GM19025 (cell line): ENCODE results near the gene NBL1.
"Not testable (repeated sequence)": the region's sequence is repeated elsewhere in the genome, so short reads cannot be mapped to it uniquely, and the experiment has no call there.

ENCODE experiments used
- ATAC-seq: cut with Tn5 transposase; IDR thresholded peaks from one replicate; pipeline ENCODE4 v1.9.1; 2021; ENCODE audit warnings: mild to moderate bottlenecking, low read depth, moderate library complexity; ENCODE audit not compliant: unreplicated experiment

The NBL1 gene

DNA sequence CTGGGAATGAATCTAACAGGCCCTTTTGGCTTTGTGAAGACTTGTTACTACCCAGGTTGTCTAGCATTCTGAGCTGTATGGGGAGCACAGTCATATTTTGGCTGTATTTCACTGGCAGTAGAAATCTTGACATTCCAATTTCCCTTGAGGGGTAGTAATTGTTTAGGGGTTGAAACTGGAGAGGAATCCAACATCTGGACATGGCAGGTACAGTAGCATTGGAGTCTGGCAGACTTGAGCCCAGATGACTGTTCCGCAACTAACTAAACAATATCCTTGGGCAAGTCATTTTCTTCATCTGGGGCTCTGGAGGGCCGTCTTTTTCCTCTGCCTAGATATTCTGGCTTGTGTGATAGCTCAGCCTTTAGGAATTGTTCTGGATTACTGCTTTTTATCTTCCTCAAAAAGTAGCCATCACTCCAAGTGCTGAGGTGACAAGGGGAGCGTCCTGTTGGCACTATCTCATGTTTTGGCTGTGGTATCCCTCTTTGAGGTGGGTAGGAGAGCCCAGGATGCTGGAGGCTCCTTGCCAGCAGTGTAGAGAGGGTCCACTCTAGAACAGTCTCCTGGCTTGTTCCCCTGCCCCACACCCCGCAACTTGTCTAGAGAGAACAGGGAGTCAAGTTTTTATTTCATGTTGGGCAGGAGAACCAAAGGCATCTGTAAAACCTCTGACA lies 22.7 kb upstream of the NBL1 start:
- no peak for ATAC-seq

DNA sequence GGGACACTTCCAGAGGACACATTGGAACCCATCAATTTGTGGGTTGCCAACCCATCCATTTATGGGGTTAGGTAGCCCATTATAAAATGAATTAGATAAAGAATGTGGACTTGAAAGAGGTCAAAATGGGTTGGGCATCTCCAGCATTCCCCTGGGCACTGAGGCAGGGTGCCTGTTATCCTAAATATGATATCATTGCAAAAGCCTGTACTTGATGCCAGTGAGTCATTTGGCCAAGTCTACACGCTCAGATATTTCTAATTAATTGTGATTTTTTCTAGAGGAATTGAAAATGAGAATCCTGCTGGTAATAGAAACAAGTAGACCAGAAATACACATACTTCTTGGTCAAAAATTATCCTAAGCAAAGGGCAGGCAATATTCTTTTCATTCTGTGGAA lies 21.9 kb upstream of the NBL1 start:
- ATAC-seq: no peak

DNA sequence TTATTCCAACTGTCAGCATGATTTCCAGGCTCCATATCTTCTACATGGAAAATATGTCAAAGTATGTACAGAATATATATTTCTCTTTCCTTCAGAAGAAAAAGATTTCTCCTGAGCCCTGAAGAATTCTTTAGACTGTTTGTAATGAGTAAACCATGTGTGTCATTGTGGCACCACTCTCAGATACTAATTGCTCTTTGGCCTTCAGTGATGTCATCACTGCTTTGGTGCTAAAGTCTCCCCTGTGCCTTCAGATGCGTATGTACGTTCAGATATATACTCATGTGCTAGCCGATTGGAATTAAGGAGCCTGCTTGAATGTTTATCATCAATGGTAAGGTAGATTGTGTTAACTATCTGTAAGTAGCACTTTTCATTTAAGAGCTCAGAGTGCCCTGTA lies 20.6 kb upstream of the NBL1 start:
- ATAC-seq: no peak

DNA sequence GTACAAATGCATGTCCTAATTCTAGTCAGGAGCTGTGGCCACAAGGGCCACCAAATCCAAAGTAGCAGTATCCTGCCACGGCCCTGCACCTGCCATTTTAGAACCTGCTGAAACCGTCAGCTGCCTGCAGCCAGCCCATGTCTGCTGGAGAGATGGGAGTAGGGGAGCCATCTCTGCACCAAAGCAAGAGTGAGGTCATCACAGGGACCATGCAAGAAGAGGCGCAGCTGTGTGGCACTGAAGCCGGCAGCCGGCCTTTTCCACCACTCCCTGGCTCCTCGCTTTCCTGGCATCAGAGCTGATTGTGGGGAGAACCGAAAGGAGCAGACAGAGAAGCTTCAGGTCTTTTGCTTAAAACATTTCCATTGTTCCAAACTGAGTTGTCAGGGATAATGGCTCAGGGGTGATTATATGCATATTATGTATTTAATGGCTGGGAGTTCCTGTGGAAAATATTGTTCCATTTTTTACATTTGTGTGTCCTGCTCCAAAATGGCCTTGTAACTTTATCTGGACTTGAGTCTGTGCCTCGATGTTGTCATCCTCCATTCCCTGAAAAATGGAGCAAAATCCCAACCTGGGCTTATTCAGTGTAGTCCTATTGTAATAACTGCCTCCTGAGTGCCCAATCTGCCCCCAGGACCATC lies 18.7 kb upstream of the NBL1 start:
- ATAC-seq: no peak

DNA sequence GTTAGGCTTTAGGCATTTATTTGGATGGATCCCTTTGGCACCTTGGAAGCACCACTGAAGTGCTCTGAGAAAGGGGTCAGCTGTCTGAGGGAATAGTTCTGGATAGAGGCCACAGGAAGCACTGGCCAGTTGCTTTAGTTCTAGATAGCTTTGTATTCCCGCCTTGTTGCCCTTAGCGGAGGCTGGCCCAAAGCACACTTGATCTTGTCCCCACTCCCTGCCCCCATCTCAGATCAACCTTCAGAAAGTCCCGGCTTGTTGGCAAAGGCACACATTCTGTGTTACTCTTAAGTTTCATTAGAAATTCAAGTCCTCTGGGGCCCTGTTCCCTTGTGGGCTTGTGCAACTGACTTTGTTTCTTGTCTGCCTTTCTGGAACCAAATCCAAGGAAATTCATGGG lies 15.2 kb upstream of the NBL1 start:
- no peak for ATAC-seq

DNA sequence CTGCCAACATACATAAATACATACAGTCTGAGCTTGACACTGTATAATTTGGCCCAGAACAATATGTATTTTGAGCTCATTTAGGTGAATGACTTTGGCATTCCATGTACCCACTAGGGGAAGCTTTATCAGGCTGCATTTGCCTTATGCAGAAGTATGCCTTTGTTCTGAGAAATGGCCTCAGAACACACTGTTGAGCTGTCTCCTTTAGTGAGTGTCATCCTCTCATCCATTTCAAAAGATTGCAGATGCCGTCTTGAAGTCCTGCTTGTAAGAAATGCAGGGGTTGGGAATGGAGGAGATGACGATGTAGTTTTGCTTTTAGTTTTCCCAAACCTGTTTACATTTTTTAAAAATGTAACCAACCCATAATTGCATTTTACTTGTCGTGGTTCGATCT lies 14.8 kb upstream of the NBL1 start:
- no peak for ATAC-seq

DNA sequence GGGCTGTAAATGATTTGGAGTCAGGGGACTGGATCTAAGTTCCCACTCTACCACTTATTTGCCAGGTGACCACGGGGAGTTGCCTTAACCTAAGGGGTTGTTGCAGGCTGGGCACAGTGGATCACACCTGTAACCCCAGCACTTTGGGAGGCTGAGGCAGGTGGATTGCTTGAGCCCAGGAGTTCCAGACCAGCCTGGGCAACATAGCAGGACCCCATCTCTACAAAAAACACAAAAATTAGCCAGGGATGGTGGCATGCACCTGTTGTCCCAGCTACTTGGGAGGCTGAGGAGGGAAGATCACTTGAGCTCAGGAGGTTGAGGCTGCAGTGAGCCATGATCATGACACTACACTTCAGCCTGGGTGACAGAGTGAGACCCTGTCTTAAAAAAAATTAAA lies 13.9 kb upstream of the NBL1 start:
- ATAC-seq: not testable (repeated sequence)

DNA sequence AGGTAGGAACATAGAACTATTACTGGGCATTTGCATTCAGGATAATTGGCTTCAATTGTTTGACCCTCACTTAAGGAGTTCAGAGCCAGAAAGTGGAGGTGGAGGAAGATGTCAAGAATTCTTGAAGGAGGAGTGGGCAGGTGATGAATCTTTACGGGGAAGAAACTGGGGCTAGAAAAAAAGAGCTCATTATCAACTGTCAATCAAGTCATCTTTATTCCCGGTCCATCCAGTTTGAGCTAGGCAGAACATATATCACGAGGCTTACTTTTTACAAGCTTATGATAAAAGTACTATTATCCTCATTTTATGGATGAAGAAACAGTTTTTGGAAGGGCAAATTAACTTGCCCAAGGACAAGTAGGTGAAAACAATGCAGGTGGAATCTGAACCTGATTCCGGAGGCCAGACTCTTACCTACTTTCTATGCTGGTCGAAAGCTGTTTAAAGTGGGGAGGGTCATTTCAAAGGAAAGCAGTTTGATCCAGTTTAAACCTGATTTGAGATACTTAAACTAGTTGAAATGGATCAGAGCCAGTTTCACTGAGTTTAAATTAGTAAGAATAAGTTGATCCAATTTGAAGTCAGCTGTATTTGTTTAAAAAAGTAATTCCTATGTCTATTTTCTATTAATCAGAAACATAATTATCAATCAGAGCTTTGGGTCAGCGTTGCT lies 13.3 kb upstream of the NBL1 start:
- ATAC-seq: no peak

DNA sequence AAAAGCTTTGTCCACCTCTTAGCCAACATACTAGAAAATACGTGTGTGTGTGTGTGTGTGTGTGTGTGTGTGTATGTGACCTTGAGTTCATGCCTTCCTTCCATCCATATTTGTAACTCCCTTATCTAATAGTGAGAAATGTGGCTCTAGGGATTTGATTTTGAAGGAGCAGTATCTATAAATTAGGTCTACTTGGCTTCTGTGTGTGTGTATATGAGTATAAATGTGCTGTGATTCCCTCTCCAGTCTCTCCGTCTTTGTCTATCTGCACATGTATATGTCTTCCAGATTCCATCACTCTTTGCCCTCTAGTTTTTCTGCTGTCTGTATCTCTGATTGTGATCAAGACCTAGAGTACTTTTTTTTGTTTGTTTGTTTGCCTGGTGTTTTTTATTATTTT lies 11.9 kb upstream of the NBL1 start:
- no peak for ATAC-seq

DNA sequence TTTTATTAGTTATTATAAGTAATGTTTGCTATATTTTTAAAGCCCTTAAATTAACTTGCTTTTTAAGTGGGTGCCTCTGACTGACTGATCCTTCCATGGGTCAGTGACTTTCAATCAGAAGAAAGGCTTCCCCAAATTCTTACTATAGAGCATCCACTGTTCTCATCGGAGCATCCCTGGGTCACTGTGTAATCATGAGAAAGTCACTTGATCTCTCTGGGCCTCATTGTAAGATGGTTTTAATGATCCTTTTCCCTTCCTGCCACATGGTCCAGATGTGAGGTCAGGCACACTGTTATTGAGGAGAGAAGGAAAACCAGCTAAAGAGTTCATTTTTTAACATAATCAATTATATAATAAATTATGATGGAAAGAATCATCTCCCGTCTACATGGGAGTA lies 11.0 kb upstream of the NBL1 start:
- no peak for ATAC-seq

DNA sequence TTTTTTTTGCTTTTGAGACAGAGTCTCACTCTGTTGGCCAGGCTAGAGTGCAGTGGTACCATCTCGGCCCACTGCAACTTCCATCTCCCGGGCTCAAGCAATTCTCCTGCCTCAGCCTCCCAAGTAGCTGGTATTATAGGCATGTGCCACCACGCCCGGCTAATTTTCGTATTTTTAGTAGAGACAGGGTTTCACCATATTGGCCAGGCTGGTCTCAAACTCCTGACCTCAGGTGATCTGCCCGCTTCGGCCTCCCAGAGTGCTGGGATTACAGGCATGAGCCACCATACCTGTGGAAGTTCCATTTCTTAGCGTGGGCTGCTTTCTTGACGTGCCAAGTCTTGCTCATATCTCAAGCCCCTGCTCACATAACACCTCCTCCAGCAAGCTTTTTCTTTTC lies 9.0 kb upstream of the NBL1 start:
- not testable (repeated sequence) for ATAC-seq

DNA sequence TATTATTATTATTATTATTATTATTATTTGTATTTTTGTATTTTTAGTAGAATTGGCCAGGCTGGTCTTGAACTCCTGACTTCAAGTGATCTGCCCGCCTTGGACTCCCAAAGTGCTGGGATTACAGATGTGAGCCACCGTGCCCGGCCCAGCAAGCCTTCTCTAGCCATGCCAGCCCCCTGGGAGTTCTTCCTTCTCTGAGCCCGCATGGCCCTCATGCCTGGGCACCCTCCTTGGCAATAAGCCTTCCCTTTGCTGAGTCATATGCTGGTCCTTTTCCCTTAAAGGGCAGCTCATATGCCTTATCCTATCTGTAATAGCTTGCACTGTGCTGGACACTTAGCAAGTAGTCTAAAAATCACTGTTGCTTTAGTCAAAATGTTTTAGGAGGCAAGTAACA lies 8.5 kb upstream of the NBL1 start:
- no peak for ATAC-seq

DNA sequence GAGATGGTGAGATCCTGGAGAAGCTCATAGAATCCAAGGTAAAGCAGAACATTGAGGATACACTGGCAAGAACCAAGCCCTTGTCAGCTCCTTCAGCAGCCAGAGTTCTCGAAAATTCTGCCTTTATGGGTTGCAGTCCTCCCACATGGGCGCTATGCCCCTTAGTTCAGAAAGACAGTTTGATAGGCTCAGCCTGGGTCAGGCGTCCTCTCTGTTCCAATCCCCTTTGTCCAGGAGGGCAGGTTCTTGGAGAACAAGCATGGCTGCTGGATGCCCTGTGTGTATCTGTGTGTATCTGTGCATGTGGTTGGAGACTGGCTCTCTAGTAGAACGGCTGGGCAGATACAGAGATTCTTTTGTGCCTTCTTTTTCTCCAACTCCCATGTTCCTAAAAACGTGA lies 8.0 kb upstream of the NBL1 start:
- ATAC-seq: no peak

DNA sequence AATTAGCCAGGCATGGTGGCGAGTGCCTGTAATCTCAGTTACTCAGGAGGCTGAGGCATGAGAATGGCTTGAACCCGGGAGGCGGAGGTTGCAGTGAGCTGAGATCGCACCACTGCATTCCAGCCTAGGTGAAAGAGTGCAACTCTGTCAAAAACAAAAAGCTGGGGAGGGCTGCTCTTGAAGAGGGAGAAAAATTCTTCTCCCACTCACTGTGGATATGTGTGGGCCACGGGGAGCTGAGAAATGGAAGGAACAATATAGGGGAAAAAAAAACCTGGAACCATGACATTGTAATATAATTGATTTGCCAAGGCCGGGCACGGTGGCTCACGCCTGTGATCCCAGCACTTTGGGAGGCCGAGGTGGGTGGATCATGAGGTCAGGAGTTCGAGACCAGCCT lies 7.4 kb upstream of the NBL1 start:
- not testable (repeated sequence) for ATAC-seq

DNA sequence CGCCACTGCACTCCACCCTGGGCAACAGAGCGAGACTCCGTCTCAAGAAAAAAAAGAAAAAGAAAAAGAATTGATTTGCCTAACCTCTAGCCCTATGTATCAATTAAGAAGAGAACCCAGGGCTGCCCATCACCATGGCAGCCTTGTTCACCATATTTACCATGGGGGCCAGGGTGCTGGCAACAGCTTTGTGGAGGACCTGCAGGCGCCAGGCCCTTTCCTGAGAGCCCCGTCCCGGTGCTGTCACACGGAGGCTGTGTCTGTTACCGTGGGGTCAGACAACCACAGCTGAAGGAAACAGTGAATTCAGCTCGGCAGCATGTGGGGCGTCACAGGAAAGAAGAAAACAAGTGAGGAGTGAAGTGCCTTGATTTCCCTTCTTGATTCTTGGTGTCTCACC lies 6.5 kb upstream of the NBL1 start:
- no peak for ATAC-seq

DNA sequence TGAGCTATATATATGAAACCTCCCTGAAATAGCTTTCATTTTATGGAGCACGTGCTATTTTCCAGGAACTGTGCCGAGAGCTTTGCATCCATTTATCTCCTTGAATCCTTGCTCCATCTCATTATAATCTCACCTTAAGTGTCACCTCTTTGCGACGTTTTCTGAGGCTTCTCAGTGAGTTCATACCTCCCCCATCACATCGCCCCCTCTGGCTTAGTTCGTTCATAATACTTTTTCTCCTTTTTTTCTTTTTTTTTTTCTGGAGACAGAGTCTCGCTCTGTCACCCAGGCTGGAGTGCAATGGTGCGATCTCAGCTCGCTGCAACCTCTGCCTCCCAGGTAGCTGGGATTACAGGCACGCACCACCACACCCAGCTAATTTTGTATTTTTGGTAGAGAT lies 4.9 kb upstream of the NBL1 start:
- not testable (repeated sequence) for ATAC-seq

DNA sequence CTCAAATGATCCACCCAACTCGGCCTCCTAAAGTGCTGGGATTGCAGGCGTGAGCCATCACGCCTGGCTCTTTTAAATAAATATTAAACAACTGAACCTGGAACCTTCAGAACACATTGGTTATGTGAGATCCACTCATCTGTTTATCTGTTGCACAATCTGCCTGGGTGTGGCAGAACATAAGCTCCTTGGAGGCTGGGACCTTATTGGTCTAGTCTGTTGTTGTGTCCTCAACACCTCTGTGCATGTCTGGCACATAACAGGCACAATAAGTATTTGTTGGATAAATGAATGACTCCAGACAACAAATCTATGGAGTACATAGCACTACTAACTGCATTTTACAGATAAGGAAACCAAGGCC lies 4.1 kb upstream of the NBL1 start:
- ATAC-seq: no peak

DNA sequence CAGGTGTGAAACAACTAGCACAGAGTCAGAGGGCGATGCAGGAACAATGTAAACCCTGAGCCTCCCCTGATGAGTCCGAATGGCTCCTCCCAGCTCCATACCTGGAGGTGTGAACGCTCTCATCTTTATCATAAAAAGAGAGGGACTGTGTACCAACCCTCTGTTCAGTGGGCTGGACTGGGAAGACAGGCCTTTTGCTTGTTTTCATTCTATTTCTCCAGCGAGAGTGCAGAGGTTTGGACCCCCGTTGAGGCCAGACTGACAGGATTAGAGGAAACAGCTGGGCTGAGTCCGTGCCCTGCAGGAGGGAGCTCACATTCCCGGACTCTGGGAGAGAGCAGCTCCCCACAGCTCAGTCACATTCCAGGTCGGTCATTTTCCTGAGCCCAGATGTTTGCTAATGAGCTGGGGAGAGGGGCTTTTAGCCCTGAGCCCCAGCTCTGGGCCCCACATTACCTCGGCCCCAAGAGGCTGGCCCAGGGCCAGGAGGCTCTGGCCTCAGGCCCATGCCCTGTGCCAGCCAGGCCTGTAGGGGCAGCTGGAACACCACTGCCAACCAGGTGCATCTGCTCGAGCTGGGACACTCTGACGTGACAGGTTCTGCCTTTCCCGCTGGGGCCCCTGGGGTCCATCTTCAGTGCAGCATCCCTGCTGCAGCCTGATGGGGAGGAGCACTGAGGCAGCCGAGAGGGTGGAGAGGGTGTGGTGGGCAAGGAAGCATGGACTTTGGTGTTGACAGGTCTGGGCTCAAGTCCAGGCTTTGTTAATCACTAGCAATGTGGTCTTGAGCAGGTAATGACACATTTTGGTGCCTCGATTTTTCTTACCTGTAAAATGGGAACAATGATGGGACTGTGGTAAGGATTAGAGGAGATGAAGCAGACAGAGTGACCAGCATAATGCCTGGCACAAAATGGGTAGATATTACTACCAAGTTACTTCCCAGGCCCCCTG lies 3.5 kb upstream of the NBL1 start:
- no peak for ATAC-seq

DNA sequence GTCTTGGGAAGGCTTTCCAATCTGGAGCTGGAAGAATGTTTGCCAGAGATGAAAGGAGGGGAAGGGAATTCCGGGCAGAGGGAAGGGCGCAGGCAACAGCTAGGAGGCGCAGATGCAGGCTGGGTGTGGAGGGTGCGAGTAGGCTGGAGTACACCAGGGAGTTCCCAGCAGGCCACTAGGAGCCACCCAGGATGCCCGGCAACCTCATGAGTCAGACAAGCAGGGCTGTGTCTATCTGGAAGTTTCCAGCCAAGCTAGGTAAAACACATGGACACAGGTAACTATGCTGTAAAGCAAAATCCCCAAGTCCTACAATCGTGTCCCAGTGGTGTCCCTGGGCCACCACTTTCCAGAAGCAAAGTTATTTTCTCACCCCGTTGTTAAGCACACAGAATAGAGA lies 990 bp upstream of the NBL1 start:
- ATAC-seq: no peak

DNA sequence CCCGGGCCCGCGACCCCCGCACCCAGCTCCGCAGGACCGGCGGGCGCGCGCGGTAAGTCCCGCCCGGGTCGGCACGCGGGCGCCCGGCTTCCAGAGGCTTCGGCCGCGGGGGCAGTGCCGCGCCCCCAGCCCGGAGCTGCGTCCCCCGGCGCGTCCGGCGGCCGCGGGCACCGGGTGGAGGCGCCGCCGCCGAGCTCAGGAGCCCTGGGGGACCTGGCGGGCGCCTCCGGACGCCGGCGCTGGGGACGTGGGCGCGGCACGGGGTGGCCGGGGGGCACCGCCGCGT lies 227 bp downstream of the NBL1 start:
- ATAC-seq: peak; percentile 21

DNA sequence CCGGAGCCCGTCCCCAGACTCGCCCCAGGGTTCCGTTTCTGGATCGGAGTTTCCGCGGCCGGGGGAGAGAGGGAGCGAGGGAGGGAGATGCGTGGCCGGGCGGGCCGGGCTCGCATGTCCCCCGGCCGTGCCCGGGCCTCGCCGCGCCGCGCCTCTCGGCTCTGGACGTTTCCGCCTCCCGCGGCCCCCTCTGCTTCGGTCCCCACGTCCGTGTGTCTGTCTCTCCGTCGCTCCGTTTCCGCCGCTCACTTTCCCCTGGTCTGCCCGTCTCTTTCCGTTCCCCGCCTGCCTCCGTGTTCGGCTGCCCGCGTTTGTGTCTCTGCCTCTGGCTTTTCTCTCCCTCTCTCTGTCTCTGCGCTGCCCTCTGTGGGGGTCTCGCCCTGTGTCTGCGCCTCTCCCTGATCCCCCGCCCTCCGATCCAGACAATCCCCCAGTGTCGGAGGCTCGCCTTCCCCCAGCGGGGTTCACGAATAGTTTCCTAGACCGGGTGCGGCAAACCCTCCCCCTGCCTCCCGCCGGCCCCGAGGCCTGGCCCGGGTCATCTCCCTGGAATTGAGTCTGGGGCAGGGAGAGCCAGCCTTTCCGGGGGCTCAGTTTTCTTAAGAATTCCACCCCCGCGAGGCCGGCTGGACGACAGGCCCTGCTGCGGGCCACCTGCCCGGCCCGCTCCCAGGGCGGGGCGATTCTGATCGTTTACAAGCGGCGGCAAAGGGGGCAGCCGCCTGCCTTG lies 735 bp downstream of the NBL1 start:
- no peak for ATAC-seq
